HUES48 (cell line): Measurements from ENCODE around the gene ZNF787.

ENCODE experiments used
- H3K27ac ChIP-seq: one replicate; pipeline ENCODE4 v1.7.0; 2013; ENCODE audit warnings: low read depth, low read length, inconsistent platforms
- H3K27me3 ChIP-seq: 2 replicates; pipeline ENCODE4 v1.6.1; 2013; ENCODE audit warnings: mild to moderate bottlenecking, low read length; ENCODE audit not compliant: control insufficient read depth, insufficient read depth
- H3K36me3 ChIP-seq: 2 replicates; pipeline ENCODE4 v1.6.1; 2013; ENCODE audit warnings: low read length; ENCODE audit not compliant: control insufficient read depth, insufficient read depth
- H3K4me1 ChIP-seq: 2 replicates; pipeline ENCODE4 v1.6.1; 2013; ENCODE audit warnings: mild to moderate bottlenecking, low read length; ENCODE audit not compliant: control insufficient read depth, insufficient read depth
- H3K4me3 ChIP-seq: 2 replicates; pipeline ENCODE4 v1.5.1; 2013; ENCODE audit warnings: mild to moderate bottlenecking, low read depth, low read length
- H3K9ac ChIP-seq: 2 replicates; pipeline ENCODE4 v1.6.1; 2013; ENCODE audit warnings: mild to moderate bottlenecking, low read depth, low read length, moderate library complexity
- H3K9me3 ChIP-seq: 2 replicates; pipeline ENCODE4 v1.6.1; 2013; ENCODE audit warnings: low read length; ENCODE audit not compliant: control insufficient read depth, insufficient read depth

The ZNF787 gene

DNA sequence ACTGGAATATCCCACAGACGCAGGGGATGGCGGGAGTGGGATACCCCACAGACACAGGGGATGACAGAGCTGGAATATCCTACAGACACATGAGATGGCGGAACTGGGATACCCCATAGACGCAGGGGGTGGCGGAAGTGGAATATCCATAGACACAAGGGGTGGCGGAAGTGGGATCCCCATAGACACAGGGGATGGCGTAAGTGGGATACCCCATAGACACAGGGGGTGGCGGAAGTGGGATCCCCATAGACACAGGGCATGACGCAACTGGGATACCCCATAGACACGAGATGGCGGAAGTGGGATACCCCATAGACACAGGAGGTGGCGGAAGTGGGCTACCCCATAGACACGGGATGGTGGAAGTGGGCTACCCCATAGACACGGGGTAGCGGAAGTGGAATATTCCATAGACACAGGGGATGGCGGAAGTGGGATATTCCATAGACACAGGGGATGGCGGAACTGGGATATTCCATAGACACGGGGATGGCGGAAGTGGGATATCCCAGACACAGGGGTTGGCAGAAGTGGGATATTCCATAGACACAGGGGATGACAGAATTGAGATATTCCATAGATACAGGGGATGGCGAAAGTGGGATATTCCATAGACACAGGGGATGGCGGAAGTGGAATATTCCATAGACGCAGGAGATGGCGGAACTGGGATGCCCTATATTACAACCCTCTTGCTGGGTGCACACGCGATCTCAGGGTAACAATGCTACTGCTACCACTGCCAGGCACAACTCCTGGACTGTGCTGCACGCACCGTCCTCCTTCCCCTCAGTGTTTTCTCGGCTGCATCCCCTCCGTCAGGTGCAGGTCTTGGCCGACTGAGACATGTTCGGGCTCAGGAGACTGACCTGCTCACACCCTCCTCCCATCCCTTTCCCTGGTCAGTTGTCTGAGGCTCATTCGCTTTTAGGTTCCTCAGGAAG, 28.1 kb downstream of the ZNF787 start:
- Histone ChIP-seq H3K4me1 (0 out of 2 replicates have a peak, but pooled peaks cover 4% of the 10 kb centered on the region), H3K27ac (no peak overlapping the region), H3K9me3 (no peaks in the 10 kb centered on the region), H3K4me3 (no peak overlapping the region), H3K9ac (no peak overlapping the region), H3K27me3 (no peaks in the 10 kb centered on the region), H3K36me3 (peaks cover 33% of the 10 kb centered on the region; the same call in 1 of the 2 replicates)

DNA sequence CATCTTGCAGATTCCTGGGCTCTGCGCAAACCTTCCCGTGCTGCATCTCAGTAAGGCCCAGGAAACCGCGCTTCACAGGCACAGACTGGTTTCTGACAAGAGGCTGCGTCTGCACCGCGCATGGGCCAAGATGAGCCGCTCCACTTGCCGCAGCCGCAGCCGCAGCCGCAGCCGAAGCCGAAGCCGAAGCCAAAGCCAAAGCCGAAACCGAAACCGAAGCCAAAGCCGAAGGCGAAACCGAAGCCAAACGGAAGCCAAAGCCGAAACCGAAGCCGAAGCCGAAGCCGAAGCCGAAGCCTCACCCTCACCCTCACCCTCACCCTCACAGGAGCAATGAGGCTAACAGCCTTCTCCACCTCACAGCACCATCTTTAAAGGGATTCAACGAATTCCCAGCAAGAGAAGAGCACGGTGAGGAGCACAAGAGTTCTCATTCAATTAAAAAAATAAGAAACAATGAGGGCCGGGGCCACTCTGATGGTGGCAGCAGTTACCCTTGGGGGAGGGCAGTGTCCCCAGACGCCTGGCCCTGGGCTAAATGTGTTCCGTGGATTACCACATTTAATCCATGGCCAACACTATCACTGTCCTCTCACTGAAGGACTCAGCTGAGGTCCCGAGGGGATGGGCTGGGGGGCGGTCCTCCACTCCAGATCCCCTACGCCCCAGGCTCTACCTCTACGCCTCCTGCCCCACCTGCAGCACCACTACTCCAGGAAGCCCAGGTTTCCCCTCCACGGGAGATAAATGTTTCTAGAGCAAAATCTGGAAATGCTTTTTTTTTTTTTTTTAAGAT, 29.1 kb downstream of the ZNF787 start:
- H3K4me3 ChIP-seq: no peak overlapping the region
- no peaks in the 10 kb centered on the region for H3K27me3 ChIP-seq
- no peak overlapping the region for H3K27ac ChIP-seq

GRCh38 chr19:56091066-56091490, 30.0 kb downstream of the ZNF787 start:
- H3K27me3 ChIP-seq: no peaks in the 10 kb centered on the region
- no peak overlapping the region for H3K9ac ChIP-seq
- no peaks in the 10 kb centered on the region for H3K9me3 ChIP-seq
- H3K27ac ChIP-seq: no peak overlapping the region
- H3K4me3 ChIP-seq: no peak overlapping the region
- peaks cover 27% of the 10 kb centered on the region; the same call in 1 of the 2 replicates for H3K36me3 ChIP-seq
- H3K4me1 ChIP-seq: 0 out of 2 replicates have a peak, but pooled peaks cover 4% of the 10 kb centered on the region

More for the DNA sequence above, 29.1 kb downstream of the ZNF787 start:
- H3K36me3 ChIP-seq: peaks cover 28% of the 10 kb centered on the region; the same call in 1 of the 2 replicates
- 0 out of 2 replicates have a peak, but pooled peaks cover 4% of the 10 kb centered on the region for H3K4me1 ChIP-seq
- H3K9me3 ChIP-seq: no peaks in the 10 kb centered on the region
- H3K9ac ChIP-seq: no peak overlapping the region

DNA sequence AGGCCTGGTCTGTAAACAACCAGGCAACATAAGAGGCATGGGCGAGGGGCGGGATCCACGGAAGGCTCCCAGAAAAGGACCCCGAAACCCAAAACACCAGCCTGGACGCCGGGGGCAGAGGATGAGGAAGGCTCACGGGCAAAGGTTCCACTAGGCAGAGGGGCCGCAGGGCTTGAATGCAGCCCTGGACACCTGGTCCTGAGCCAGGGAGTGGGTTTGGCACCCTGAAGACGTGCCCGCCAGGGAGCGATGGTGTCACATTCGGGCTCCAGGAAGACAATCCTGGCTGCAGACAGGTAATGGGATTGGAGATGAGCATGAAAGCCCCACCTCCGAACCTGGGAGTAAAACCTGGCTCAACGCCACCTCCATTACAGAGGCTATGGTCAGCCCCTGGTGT, 31.8 kb downstream of the ZNF787 start:
- H3K27me3 ChIP-seq: no peaks in the 10 kb centered on the region
- H3K4me1 ChIP-seq: 0 out of 2 replicates have a peak, but pooled peaks cover 8% of the 10 kb centered on the region
- no peak overlapping the region for H3K27ac ChIP-seq
- H3K9ac ChIP-seq: no peak overlapping the region
- H3K36me3 ChIP-seq: peaks cover 23% of the 10 kb centered on the region; the same call in 1 of the 2 replicates
- H3K9me3 ChIP-seq: no peaks in the 10 kb centered on the region
- H3K4me3 ChIP-seq: no peak overlapping the region

GRCh38 chr19:56088497-56089215, 32.4 kb downstream of the ZNF787 start:
- no peak overlapping the region for H3K4me3 ChIP-seq
- H3K27me3 ChIP-seq: no peaks in the 10 kb centered on the region
- no peak overlapping the region for H3K9ac ChIP-seq
- H3K4me1 ChIP-seq: 0 out of 2 replicates have a peak, but pooled peaks cover 8% of the 10 kb centered on the region
- H3K36me3 ChIP-seq: peaks cover 20% of the 10 kb centered on the region; the same call in 1 of the 2 replicates
- H3K27ac ChIP-seq: no peak overlapping the region
- H3K9me3 ChIP-seq: no peaks in the 10 kb centered on the region

GRCh38 chr19:56087647-56088496, 33.2 kb downstream of the ZNF787 start:
- Histone ChIP-seq H3K9ac (no peak overlapping the region), H3K4me3 (no peak overlapping the region), H3K36me3 (peaks cover 16% of the 10 kb centered on the region; the same call in 1 of the 2 replicates), H3K9me3 (no peaks in the 10 kb centered on the region), H3K27ac (no peak overlapping the region), H3K4me1 (0 out of 2 replicates have a peak, but pooled peaks cover 8% of the 10 kb centered on the region), H3K27me3 (no peaks in the 10 kb centered on the region)

- Histone ChIP-seq H3K27ac (no peak overlapping the region), H3K4me3 (no peak overlapping the region), H3K36me3 (peaks cover 16% of the 10 kb centered on the region; the same call in 1 of the 2 replicates), H3K9ac (no peak overlapping the region), H3K27me3 (no peaks in the 10 kb centered on the region), H3K4me1 (0 out of 2 replicates have a peak, but pooled peaks cover 4% of the 10 kb centered on the region), H3K9me3 (no peaks in the 10 kb centered on the region)
These were observed 34.2 kb downstream of the ZNF787 start for GRCh38 chr19:56086671-56087430.

DNA sequence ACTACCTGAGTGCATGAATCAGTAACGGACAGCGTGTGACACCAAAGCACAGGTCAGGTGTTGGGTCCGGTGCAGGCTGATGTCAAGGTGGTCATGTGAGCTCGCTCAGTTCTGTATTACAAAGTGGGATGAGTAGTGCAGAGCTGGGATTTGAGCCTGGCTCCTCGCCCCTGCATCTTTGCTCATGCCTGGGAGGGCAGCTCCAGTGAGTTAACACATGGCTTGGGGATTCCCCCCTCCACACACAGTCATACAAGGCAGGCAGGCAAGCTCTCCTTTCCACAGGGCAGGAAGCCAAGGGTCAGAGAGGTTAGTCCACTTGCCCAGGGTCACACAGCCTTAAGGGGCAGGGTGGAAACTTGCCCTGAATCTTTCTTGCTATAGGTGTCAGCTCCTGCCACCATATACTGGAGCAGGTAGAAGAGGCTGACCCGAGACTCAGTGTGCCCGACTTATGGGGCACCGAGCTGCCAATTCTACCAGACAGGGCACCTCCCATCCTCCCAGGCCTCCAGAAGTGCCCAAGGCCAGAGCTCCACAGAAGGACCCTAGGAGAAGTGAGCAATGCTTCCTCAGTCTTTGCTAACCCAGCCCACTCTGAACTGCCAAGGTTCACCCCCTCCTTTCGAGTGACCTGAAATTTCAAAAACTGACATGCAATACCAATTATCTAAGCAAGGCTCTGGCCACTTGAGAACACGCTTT, 35.4 kb downstream of the ZNF787 start:
- H3K9ac ChIP-seq: no peak overlapping the region
- H3K4me3 ChIP-seq: no peak overlapping the region
- H3K9me3 ChIP-seq: no peaks in the 10 kb centered on the region
- H3K4me1 ChIP-seq: peaks cover 12% of the 10 kb centered on the region
- peaks cover 10% of the 10 kb centered on the region; the same call in 1 of the 2 replicates for H3K36me3 ChIP-seq
- H3K27ac ChIP-seq: no peak overlapping the region
- no peaks in the 10 kb centered on the region for H3K27me3 ChIP-seq
